ENCODE data around the gene NFIX. TPM values are rescaled to one million over a fixed set of nuclear protein-coding genes. Genes with fewer than 3 reads are reported as not detected.

The NFIX gene
- total and polyA plus RNA-seq, 9 donors = 30.3 to 256 (median 217) TPM

DNA sequence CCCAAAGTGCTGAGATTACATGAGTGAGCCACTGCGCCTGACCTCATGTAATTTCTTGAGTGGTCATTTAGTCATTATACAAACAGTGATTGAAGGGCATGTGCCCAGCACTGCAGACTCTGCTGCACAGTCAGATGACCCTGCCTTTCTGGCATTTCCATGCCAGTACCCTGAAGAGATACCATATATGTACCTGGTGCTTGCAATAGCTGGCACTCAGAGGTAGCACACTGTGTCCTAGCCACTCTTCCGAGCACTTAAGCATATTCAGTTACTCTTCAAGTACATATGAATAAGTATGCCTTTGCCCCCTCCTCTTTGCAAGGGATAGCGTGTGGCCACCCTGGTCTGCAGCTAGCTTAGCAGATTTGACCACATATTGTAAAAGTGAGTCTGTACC, 139.4 kb downstream of the NFIX start:
- H3K4me3 ChIP-seq = no peak overlapping the region
- H3K27ac ChIP-seq = no peak overlapping the region
- H3K36me3 ChIP-seq = no peaks in the 10 kb centered on the region
- no peaks in the 10 kb centered on the region for H3K27me3 ChIP-seq
- 92 to 94% (median 93%) methylated on average over 3 of the region's 3 CpGs for WGBS, 3 donors
- TF ChIP-seq POLR2A (IDR thresholded peaks at IDR 0.05) (no peak), EP300 (IDR thresholded peaks at IDR 0.05) (no peak)
- TF ChIP-seq, protein P1, sequence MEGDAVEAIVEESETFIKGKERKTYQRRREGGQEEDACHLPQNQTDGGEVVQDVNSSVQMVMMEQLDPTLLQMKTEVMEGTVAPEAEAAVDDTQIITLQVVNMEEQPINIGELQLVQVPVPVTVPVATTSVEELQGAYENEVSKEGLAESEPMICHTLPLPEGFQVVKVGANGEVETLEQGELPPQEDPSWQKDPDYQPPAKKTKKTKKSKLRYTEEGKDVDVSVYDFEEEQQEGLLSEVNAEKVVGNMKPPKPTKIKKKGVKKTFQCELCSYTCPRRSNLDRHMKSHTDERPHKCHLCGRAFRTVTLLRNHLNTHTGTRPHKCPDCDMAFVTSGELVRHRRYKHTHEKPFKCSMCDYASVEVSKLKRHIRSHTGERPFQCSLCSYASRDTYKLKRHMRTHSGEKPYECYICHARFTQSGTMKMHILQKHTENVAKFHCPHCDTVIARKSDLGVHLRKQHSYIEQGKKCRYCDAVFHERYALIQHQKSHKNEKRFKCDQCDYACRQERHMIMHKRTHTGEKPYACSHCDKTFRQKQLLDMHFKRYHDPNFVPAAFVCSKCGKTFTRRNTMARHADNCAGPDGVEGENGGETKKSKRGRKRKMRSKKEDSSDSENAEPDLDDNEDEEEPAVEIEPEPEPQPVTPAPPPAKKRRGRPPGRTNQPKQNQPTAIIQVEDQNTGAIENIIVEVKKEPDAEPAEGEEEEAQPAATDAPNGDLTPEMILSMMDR (IDR thresholded peaks at IDR 0.05) = no peak
- intact Hi-C loops (cut with DNase I) = no loop called here
- H3K4me1 ChIP-seq (ENCODE audit: insufficient read depth) = no peaks in the 10 kb centered on the region
- no peak for DNase-seq
- H3K9me3 ChIP-seq = no peaks in the 10 kb centered on the region

DNA sequence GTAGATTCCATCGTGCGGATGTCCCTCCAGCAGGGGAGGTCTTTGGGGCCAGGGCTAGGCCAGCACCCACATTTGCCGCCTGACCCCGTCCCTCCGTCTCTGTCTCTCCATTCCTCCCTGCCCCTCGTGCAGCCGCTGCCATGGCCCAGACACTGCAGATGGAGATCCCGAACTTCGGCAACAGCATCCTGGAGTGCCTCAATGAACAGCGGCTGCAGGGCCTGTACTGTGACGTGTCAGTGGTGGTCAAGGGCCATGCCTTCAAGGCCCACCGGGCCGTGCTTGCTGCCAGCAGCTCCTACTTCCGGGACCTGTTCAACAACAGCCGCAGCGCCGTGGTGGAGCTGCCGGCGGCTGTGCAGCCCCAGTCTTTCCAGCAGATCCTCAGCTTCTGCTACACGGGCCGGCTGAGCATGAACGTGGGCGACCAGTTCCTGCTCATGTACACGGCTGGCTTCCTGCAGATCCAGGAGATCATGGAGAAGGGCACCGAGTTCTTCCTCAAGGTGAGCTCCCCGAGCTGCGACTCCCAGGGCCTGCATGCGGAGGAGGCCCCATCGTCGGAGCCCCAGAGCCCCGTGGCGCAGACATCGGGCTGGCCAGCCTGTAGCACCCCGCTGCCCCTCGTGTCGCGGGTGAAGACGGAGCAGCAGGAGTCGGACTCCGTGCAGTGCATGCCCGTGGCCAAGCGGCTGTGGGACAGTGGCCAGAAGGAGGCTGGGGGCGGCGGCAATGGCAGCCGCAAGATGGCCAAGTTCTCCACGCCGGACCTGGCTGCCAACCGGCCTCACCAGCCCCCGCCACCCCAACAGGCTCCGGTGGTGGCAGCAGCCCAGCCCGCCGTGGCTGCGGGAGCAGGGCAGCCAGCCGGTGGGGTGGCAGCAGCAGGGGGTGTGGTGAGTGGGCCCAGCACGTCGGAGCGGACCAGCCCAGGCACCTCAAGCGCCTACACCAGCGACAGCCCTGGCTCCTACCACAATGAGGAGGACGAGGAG, 140.1 kb downstream of the NFIX start:
- H3K4me1 ChIP-seq (ENCODE audit: insufficient read depth) = no peaks in the 10 kb centered on the region
- H3K4me3 ChIP-seq = no peak overlapping the region
- no peak for DNase-seq
- TF ChIP-seq, protein P1 (IDR thresholded peaks at IDR 0.05) = no peak
- TF ChIP-seq EP300 (IDR thresholded peaks at IDR 0.05) (no peak), POLR2A (IDR thresholded peaks at IDR 0.05) (no peak)
- H3K36me3 ChIP-seq = no peaks in the 10 kb centered on the region
- 88 to 91% (median 89%) methylated on average over 42 to 60 of the region's 60 CpGs for WGBS, 3 donors
- no peak overlapping the region for H3K27ac ChIP-seq
- no peaks in the 10 kb centered on the region for H3K27me3 ChIP-seq
- intact Hi-C loops (cut with DNase I) = no loop called here
- no peaks in the 10 kb centered on the region for H3K9me3 ChIP-seq

DNA sequence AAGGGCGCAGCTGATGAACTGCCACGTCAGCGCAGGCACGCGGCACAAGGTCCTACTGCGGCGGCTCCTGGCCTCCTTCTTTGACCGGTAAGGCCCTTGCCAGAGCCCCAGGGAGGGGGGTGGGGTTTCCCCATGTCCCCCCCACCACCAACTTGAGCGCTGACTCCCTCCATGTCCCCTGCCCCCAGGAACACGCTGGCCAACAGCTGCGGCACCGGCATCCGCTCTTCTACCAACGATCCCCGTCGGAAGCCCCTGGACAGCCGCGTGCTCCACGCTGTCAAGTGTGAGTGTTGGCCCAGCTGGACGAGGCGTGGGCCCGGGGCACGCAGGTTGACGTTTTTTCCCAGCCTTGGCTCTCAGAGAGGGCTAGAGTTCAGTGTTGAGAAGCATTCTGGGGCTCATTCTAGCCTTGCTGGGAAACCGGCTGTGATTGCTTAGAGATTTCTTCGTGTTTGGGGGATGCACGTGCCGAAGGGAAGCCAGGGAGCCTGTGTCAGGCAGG, 142.1 kb downstream of the NFIX start:
- 86 to 89% (median 88%) methylated on average over 21 to 28 of the region's 28 CpGs for WGBS, 3 donors
- no peak for TF ChIP-seq POLR2A (IDR thresholded peaks at IDR 0.05)
- TF ChIP-seq, protein P1 (IDR thresholded peaks at IDR 0.05) = no peak
- no peak for TF ChIP-seq EP300 (IDR thresholded peaks at IDR 0.05)
- intact Hi-C loops (cut with DNase I) = no loop called here

GRCh38 chr19:13138171-13138915, 143.1 kb downstream of the NFIX start:
- Histone ChIP-seq H3K27ac (no peak overlapping the region), H3K4me1 (ENCODE audit: insufficient read depth) (no peaks in the 10 kb centered on the region), H3K36me3 (no peaks in the 10 kb centered on the region), H3K4me3 (no peak overlapping the region), H3K9me3 (no peaks in the 10 kb centered on the region), H3K27me3 (no peaks in the 10 kb centered on the region)
- WGBS, 3 donors = 81 to 88% (median 87%) methylated on average over 40 of the region's 40 CpGs
- TF ChIP-seq EP300 (IDR thresholded peaks at IDR 0.05) = no peak
- no peak for TF ChIP-seq POLR2A (IDR thresholded peaks at IDR 0.05)
- TF ChIP-seq, protein P1 (IDR thresholded peaks at IDR 0.05) = no peak
- intact Hi-C loops (cut with DNase I) = no loop called here
- no peak for DNase-seq

More for the DNA sequence above, 142.1 kb downstream of the NFIX start:
- Histone ChIP-seq H3K27ac (no peak overlapping the region), H3K27me3 (no peaks in the 10 kb centered on the region), H3K4me3 (no peak overlapping the region), H3K9me3 (no peaks in the 10 kb centered on the region), H3K36me3 (no peaks in the 10 kb centered on the region), H3K4me1 (ENCODE audit: insufficient read depth) (no peaks in the 10 kb centered on the region)
- DNase-seq = no peak

All from ovary (tissue), 9 donors.